Bladder microvascular endothelial cell (primary cell): ENCODE measurements around the gene EML2. TPM values are rescaled to one million over a fixed set of nuclear protein-coding genes. Genes with fewer than 3 reads are reported as not detected.

Experiments
- total RNA-seq: library from RNA; depleted of rRNA; stranded (reverse); fragments of >200 nt; gene quantifications from 2 replicates; pipeline ENCODE4 v1.2.3, GENCODE V29; 2014

Gene EML2
- 16.2 and 23.0 TPM in 2 replicates for total RNA-seq

DNA sequence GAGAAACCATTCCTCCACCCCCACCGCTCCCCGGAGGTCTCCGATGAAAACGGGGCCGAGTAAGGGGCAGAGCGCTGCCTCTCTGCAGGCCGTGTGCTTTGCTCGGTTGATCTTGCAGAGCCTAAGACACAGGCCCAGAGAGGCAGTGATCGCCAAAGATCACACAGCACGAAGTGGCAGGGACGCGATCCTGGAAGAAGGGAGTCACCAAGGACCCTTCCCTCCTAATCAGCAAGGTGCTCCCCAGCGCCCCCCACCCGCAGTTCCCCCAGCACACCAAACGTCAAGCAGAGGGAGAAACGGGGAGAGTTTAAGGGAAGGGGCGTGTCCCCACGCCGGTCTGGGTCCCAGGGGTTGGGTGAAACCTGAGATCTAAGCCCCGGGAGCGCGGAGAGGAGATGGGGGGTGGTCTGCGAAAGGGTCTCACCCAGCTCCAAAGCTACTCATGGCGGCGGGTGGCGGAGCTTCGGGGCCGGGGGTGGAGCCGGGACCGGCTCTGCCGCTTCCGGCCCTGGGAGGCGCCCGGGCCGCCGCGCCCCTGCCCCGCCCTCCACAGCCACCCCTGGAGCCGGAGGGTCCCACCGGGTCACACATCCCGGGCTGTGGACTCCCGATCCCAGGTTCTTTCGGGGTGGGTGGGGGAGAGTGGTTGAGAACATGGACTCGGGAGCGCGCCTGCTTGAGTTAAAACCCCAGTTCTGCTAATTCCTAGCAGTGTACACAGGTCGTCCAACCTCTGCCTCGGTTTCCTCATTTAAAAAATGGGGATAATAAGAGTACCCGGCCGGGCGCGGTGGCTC, at the start of gene EML2:
Gene EML2 (minus strand): TSS at position 468 of the 800 bp plus-strand sequence. CDS start 21 bp downstream, at position 447.

DNA sequence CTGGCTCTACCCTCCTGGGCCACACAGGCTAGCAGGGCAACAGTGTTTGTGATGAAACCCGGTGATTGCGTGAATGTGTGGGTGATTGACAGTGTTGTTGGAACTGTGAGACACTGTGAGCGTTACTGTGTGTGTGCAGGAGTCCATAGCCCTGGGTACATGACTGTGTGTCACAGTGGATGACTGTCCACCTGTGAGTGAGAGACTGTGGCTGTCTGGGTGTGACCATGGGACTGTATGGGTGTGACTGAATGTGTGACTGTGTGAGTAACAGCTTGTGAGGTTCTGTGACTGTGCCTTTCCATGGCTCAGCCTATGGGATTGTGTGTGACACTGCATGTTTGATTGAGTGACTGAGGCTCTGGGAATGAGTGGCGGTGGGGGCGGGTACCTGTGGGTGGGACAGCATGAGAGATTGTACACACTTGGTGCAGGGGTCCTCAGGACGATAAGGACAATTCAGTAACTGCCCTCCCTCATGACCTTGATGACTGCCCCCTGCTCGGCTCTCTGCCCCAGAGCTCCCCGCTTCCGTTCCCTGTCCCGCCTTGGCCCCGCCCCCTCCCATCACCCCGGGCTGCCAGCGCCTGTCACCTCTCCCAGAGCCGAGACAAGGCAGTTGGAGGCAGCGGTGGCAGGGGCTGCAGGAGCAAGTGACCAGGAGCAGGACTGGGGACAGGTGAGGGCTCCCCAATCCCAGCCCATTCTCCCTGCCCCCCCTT, 28.6 kb upstream of the EML2 start, which contains the start of gene GIPR:
Gene GIPR (plus strand): TSS at position 602 of the 722 bp plus-strand sequence. CDS start 1,300 bp downstream, outside the sequence.

GRCh38 chr19:45601524-45602374, 37.4 kb downstream of the EML2 start, which contains the start of gene GPR4:
Gene GPR4 (minus strand): TSS chr19:45602212. CDS start chr19:45591866, 10,346 bp downstream.

DNA sequence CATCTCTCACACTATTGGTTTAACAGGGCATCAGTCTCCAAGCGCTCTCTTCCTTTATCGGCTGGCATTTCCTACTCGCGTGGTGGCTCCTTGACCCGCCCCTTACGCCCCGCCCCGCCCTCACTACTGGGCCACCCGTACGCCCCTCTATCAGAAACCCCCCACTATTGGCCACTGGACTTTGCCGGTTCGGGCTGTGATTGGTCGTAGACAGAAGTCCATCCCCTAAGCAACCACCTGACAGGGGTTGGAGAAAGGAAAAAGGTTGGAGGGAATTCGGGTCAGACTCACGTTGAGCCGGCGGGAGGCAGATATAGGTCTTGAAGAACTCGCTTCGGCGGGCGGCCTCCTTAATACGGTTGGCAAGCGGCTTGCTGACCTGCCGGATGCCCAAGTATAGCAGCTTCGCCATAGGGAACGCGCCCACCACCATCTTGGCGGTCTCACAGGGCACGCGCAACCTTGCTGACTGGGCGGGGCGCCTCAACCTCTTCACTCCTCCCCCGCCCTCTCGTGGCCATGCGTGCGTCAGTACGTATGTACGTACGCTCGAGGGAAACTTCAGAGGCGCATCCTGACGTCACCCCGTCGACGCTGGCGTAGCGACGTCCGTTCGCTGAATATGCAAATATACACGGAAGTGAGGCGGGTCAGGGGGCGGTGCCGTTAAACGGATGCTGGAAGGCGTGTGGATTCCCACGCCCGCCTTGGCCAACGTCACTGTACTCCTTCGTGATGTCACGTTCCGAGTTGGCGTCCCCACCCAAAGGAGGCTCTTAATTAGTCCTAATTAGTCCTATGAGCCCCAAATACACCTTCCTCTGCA, 54.7 kb downstream of the EML2 start, which contains the start of gene OPA3:
Gene OPA3 (minus strand): TSS at position 471 of the 826 bp plus-strand sequence. CDS start 38 bp downstream, at position 433.

Other genes with a start within 250 kb of the EML2 start
- gene PPP1R13L, start 234.3 kb downstream of the EML2 start, total RNA-seq, result 7.1 and 32.3 TPM in 2 replicates
- gene POLR1G, start 232.8 kb downstream of the EML2 start, total RNA-seq, result 5.8 and 12.6 TPM in 2 replicates
- 40.3 and 50.5 TPM in 2 replicates for gene ERCC1, start 215.5 kb downstream of the EML2 start, total RNA-seq
- 0.49 and 18.5 TPM in 2 replicates for gene FOSB, start 171.4 kb downstream of the EML2 start, total RNA-seq
- gene RTN2, start 142.3 kb downstream of the EML2 start, total RNA-seq, result 4.2 and 7.4 TPM in 2 replicates
- gene PPM1N, start 141.0 kb downstream of the EML2 start, total RNA-seq, result 0.32 and 0.63 TPM in 2 replicates
- gene VASP, start 131.9 kb downstream of the EML2 start, total RNA-seq, result 53.5 and 100 TPM in 2 replicates
- gene OPA3, start 54.6 kb downstream of the EML2 start, total RNA-seq, result 4.7 and 6.3 TPM in 2 replicates
- gene GPR4, start 37.2 kb downstream of the EML2 start, total RNA-seq, result 2.3 and 4.1 TPM in 2 replicates
- not detected in 2 replicates for gene GIPR, start 28.8 kb upstream of the EML2 start, total RNA-seq
- gene SNRPD2, start 52.6 kb upstream of the EML2 start, total RNA-seq, result 398 and 604 TPM in 2 replicates
- gene QPCTL, start 53.3 kb upstream of the EML2 start, total RNA-seq, result 5.0 and 5.5 TPM in 2 replicates
- 3.4 and 6.9 TPM in 2 replicates for gene FBXO46, start 91.5 kb upstream of the EML2 start, total RNA-seq
- not detected in 2 replicates for gene MEIOSIN, start 94.0 kb upstream of the EML2 start, total RNA-seq
- 3.4 and 6.5 TPM in 2 replicates for gene SIX5, start 129.9 kb upstream of the EML2 start, total RNA-seq
- 7.9 and 25.9 TPM in 2 replicates for gene DMPK, start 143.1 kb upstream of the EML2 start, total RNA-seq
- gene DMWD, start 153.4 kb upstream of the EML2 start, total RNA-seq, result 16.4 and 40.8 TPM in 2 replicates
- 0.13 and 0.16 TPM in 2 replicates for gene RSPH6A, start 175.9 kb upstream of the EML2 start, total RNA-seq
- 27.4 and 63.5 TPM in 2 replicates for gene SYMPK, start 223.8 kb upstream of the EML2 start, total RNA-seq
- gene FOXA3, start 224.9 kb upstream of the EML2 start, total RNA-seq, result 0.13 TPM in 1 of 2 replicates, not detected in the other
- 14.1 and 20.5 TPM in 2 replicates for gene IRF2BP1, start 246.7 kb upstream of the EML2 start, total RNA-seq